Mucosa of gallbladder (tissue), 1 donor: Measurements from ENCODE around the gene CEP95. TPM values are rescaled to one million over a fixed set of nuclear protein-coding genes. Genes with fewer than 3 reads are reported as not detected.
"Not testable (repeated sequence)": the region's sequence is repeated elsewhere in the genome, so short reads cannot be mapped to it uniquely, and the experiment has no call there.

Experiments used
- DNase-seq: peaks from one replicate; pipeline ENCODE4 v3.0.0-alpha.2; 2020; ENCODE audit warnings: low spot score
- total RNA-seq: library from RNA; stranded (reverse); gene quantifications from one replicate; pipeline ENCODE4 v1.2.1, GENCODE V29; 2021
- donor health status: DM: no; HTN: no; CAD: no.

The CEP95 gene
- total RNA-seq, 1 donor from 2014 or later: 29.7 TPM

DNA sequence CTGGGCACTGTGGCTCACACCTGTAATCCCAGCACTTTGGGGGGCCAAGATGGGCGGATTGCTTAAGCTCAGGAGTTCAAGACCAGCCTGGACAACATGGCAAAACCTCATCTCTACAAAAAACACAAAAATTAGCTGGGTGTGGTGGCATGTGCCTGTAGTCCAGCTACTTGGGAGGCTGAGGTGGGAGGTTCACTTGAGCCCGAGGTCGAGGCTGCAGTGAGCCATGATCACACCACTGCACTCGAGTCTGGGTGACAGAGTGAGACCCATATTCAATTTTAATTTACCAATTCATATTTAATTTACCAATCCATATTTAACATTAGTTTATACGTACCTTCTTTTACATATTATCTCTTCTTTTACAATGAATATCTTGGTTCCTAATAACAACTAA, 11.5 kb upstream of the CEP95 start:
- not testable (repeated sequence) for DNase-seq

DNA sequence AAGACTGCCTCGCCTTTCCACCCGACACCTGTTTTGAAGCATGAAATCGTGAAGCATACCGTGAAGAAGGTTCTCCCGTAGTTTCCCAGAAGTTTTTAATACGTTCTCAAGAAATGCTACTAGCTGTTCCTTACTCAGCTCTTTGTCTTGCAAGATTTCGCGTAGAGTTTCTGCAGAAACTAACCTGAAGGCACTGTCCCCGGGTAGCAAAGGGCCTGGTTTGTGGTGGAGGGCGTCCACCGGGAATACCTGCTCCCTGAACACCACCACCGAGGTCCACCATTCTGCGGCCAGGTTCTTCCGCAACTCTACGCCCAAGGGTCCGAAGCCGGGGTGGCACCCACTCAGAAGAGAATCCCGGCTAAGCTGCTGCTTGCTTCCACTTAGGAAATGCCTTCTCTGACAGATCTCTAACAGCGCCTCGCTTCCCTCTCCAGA, 10.4 kb upstream of the CEP95 start:
- DNase-seq: no peak

DNA sequence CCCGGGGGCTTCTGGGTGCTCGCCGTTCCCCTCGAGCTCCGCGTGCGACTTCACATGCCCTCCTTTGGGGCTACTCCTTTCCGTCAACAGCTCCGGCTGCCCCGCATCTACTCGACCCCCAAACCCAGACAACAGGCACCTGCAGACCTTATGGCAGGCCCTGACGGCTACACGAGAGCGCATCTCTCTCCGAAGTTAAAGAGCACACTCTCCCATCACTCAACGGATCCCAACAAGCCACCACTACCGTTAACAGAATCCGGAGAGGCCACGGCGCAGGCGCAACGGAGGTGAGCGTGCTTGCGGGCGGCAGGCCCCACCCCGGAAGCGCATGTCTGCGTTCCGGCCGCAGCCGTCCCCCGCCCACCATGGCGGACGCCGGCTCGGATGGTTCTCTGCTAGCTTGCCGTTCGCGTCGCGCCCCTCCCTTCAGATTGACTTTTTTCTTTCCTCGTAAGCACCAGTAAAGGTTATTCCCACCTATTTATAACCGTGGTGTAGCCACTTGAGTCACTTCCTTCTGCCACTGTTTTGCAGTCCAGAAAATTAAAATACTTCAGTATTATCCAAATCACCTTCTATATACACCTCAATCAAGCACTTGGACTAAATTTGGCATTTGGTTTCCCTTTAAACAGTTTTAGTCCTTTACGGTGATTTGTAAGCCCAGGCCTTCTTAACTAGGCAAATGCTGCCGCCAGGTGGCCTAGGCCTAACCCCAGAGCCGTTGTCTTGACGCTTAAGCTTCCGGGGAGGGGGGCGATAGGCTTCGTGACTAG, 9.8 kb upstream of the CEP95 start, which contains the start of gene POLG2:
Gene POLG2 (minus strand): TSS at position 269 of the 779 bp plus-strand sequence. CDS start 86 bp downstream, at position 183.
- DNase-seq: peak; percentile 93

DNA sequence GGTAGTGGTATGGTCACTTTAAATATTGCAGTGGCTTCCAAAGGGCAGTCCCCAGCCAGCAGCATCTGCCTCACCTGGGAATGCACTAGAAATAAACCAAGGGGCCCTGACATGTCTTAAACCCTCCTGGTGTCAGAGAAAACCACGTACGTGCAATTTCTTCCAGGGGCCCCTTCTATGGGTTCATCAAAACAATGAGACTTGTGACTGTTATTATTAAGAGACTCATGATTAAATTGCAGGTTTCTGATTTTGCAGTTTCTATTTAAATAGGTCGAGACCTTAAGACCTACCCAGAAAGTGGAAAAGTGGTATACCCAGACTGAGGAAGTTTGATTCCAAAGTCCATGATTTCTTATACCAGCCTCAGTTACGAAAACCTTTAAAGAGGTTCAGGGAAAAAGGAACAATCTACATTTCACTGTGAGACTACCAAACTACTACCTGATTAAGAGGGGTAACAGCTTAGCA, 9.2 kb upstream of the CEP95 start:
- DNase-seq: no peak

DNA sequence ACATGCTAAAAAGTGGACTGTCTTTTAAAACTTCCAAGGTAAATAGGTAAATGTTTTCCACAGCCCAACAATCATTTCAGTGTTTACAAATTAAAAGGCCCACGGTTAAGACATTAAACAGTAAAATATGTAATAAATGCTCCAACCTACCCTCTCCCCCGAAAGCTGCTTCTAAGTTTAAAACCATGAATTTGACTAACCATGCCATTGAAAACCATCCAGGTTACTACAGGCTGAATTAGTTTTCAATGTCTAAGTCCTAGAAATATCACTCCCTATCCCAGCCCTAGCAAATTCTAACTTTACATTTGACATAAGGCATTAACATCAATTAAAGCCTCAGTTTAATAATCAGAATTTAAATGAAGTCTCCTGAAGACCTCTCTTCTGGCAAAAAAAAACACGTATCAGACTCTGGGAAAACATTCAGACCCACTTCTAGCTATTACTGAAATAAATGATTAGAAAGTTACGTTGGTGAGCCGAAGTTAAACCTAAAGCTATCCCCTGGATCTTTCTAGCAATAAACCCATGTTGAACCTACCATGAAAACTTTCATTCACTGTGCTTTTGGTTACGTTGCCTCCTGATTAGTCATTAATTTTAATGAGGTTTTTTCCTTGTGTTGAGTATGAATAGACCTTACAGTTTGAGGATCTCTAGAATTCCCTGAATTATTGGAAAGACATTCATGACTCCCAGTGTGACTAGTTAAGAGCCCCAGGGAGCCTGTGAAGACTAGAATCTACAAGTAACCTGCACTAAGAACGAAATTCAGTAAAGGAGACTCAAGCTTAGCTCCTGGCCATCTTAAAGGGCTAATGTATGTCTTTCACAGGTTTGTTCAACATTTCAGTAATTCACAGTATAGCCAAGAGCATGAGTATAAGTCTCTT, 8.2 kb upstream of the CEP95 start:
- DNase-seq: no peak

DNA sequence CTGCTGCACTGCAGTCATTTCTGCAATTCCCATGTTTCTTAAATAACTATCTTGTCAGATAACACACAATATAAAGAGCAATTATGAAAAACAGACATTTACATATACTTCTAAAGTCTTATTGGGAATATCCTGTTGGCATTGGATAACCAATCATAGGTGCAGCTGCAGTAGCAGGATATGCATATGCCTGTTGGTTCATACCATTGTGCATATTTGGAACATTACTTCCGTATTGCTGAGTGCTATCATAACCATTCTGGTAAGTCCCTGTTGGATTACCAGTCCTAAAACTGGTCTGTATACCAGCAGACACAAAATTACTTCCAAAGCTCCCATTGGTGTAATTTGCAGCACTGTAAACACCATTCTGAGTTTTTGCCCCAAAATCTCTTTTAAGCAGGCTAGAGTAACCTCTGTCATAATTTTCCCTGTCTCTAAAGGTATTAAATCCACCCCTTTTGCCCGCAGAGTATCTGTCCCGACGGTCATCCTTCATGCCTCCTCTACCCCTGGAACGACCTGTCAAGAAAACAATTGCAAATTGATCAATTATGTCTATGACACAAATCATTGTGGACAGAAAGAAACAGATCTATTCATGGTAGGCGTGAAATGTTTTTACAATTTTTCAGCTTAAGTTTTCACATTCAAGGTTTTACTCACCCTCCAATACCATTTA, 6.8 kb upstream of the CEP95 start:
- DNase-seq: no peak

DNA sequence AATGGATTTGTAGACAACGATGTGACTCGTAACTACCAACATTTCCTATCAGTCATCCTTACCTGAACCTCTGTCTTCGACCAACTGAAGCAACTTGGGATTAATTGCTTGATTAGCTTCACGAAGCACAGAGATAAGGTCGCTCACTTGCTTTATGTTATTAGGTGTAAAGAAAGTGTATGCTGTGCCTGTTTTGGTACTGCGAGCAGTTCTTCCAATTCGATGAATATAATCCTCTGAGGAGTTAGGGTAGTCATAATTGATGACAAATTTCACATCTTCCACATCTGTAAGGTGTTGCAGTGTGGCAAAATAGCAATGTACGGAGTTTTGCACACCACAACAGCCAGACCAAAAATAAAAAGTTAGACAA, 6.3 kb upstream of the CEP95 start:
- no peak for DNase-seq

DNA sequence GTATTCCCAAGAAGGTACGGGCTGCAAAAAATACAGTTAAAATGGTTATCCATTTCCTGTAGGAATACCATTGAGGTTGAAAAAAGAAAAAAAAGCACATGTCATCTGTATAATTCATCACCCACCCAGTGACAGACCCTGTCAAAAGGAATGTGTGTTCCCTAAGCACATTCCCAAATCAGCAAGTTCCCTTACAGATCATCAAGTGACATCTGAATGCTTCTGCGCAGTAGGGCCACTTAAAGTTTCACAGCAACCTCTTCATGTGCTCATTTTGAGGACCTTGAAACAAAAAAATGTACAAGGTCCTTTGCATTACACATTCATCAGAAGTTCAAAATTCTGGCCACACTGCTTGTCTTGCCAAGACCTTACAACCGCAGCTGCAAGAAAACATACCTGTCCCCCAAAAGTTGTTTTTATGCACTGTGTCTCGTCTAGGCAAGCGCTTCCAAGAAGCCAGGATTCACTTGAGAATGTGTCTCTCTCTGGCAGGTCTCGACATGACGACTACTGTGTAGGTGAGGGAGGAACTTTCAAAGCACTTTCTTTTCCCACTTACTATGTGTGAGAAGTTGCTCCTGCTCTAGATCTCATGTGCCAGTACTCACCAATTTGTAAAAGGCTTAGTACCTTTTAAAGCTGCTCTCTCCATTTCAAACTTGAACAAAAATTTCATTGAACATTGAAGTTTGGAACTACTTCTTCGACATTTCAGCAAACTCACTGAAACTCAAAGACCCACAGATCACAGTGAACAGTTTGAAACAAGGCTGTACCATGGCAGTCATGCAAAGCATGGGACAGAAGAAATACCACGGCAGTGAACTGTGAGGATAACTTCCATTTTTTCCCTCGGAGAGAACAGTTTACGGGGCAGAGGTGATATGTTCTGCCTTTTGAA, 5.7 kb upstream of the CEP95 start:
- no peak for DNase-seq

DNA sequence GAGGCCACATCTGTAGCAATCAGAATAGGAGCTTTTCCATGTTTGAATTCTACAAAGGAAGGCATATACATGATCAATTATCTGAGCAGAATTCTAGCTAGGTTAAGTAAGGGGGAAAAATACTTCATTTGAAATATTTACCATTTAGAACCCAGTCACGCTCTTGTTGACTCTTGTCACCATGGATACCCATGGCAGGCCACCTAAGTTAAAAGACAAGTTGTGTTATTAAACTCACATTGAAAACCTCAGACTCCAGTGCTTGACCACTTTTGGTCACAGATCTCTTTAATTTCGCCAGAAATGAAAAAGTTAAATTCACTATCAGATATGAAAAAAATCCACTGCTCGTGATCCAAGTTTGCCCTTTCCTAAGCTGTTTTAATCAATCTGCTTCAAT, 4.8 kb upstream of the CEP95 start:
- DNase-seq: no peak

DNA sequence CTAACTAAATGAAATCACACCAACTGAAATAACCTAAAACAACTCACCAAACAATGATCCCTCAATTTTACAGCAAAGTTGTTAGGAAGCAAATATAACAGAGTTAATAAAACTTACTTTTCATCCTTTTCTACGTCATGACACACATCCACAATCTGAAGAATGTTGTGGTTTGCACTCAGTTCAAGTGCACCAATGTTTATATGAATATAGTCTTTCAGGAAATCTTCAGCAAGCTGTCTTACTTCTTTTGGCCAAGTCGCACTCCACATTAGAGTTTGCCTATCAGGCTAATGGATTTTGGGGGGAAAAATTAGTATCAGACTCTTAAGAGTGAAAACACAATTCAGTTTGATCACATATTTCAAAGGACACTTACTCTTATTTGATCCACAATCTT, 4.0 kb upstream of the CEP95 start:
- no peak for DNase-seq

DNA sequence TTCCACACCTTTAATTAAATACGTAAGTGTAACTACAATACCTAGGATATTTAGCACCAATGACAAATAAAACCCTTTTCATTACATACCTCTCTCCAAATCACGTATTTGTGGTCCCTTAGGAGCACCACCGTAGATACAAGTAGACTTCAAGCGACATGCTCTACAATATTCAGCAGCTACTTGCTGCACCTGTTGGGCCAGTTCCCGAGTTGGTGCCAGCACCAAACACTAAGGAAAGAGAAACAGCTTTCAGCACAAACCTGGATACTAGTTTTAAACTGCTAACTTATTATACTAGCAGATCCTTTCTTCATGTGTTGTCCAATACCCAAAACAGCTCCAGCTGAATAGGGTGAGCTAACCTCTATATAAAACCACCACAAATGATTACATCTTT, 3.4 kb upstream of the CEP95 start:
- no peak for DNase-seq

DNA sequence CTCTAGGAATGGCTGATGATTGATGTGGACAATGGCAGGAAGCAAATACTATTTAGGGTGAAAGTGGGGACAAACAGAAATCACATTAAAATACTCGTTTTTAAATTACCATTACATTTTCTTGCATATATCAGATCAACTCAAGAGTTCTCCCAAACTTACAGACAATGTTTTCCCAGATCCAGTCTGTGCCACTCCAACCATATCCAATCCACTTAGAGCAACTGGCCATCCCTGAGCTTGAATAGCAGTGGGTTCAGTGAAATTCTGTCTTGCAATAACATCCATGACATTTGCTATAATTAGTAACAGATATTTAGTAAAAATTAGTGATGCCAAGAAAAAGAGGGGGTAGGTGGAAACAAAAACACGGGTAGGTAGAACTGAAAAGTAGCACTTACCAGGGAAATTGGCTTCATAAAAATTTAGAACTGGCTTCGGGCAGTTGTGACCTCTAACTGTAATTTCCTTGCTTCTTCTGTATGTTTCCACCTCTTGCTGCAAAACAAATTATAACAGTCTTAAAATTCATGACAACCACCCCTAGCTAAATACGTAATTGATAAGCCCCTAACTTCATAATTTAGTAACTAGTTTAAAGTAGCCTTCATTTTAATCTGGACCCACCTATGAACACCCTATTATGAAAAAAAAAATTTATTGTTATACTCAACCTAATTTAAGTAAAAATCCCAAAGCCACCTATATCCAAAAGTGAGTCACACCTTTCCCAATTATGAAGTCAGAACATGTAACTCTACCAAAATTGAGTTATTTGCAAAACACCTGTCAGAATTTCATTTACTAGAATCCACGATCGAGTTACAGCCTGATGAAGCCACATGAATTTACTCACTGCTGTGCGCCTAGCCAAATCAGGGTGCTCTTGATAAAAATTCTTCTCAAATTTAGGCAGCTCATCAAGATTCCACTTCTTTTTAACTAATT, 2.7 kb upstream of the CEP95 start:
- DNase-seq: no peak

DNA sequence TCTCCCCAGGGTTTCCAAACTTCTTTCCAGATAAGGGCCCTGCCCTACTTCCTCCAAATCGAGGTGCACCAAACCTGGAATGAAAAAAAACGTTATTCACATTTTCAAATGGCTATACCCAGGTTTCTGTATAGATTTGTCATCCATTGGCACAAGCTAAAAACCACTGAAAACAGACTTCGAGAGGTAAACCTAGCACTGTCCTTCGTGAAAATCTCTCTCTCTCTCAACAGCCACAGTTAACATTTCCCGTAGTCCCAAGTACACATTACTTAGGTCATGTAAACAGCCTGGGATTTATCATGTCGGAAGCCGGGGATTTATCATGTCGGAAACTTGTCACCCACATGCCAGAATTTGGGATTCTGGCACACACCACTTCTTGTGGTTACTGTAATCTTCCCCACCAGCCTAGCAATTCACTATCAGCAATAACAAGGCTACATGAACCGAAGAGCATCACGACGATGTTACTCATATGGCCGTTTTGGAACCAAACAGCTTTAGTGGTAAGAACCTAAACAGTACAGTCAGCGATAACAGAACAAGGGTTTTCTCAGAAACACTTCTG, 1.9 kb upstream of the CEP95 start:
- no peak for DNase-seq

DNA sequence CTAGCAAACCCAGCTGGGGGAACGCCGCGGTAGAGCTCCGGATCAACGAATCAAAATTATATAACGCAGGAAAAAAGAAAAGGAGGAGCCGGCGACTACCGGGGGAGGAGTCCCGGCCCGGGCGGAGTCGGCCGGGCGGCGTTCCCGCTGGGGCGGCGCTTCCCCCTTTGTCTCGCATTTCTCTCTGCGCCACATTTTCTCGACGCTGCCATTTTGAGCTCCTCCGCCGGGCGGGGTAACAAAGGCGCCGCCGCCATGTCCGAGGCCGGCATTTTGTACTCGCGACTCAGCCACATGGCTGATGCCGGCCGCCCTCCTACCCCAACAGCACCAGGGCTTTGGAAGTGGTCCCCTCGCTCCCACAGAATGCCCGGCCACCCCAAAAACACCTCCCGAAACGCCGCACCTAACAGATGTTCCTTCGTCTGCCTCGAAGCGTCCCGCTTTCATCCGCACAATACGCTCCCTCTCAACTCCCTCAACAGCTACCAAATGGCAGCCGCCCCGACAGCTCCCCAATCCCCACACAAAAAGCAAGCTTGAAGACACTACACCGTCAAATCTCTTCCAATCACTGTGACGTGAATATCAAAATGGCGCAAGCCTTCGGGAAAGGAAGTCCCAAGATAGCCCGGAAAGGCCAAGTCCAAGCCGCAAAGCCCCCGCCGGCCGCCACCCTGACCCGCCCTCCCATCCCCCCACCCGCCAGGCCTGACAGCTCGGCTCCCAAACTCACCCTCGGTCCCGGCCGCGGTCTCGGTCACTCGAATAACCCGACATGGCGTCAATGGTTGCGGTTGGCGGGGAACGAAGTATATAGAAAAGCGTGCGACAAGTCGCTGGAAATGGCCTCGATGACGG, 1.2 kb upstream of the CEP95 start:
- peak; percentile 94 for DNase-seq

DNA sequence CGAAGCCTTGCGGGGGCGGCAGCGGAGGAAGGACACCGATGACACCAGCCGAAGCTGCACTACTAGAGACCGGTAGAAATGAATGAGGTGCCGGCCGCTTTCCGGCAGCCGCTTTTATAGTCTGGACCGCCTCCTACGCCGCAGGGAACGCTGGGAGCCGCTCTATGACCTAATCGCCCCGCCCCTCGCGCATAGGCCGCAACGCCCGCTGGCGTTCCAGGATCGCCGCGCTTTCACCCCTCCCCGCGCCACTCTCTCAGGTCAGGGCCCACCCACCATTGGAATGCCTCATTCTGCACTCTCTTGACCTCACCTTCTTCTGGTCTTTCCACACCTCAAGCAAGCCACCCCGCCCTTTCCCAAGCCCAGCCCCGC, 589 bp upstream of the CEP95 start, which contains the start of gene DDX5:
Gene DDX5 (minus strand): TSS at position 89 of the 375 bp plus-strand sequence. CDS start 170 bp downstream, outside the sequence.
- DNase-seq: peak; percentile 98

DNA sequence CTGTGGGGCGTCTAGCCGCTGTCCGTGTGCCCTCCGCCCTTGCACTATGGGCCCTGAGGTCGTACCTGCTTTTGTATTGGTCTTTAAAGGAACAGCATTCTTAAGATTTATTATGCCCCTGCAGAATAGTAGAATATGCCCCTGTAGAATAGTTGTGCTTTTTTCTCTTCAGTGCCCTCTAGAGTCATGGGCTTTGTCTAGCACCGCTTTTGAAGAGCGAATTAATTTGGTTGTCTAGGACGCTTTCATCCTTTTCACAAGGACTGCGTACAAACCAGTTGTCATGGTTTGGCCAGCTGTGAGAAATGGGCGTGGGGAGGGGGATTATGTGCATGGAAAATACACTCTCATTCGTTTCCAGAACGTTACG, 621 bp downstream of the CEP95 start:
- DNase-seq: peak; percentile 33

DNA sequence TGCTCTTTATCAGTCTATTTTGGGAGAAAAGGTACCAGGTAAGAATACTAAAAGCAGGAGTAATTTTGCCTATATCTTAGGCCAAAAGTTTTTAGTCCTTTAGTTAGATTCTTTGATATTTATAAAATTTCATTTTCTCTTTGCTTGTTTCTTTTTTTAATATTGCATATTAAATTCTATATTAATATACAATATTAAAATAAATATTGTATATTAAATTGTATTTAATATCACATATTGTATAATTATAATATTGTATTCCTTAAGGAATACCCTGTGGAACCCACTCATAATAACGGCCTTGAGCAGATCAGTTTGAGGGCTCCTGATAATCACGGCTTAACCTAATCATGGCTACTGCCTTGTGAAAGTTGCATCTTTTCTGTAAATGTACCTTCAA, 1.9 kb downstream of the CEP95 start:
- no peak for DNase-seq

DNA sequence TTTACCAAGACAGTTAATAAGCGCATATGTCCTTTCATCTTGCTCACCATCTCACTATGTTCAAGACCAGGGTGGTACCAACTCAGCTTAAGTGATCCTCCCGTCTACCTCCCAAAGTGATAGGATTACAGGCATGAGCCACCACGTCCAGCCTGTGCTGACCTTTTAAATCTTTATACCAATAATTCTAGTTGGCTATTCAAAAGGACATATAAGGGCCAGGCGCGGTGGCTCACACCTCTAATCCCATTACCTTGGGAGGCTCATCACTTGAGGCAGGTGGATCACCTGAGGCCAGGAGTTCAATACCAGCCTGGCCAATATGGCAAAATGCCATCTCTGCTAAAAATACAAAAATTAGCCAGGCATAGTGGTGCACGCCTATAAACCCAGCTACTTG, 2.4 kb downstream of the CEP95 start:
- no peak for DNase-seq

DNA sequence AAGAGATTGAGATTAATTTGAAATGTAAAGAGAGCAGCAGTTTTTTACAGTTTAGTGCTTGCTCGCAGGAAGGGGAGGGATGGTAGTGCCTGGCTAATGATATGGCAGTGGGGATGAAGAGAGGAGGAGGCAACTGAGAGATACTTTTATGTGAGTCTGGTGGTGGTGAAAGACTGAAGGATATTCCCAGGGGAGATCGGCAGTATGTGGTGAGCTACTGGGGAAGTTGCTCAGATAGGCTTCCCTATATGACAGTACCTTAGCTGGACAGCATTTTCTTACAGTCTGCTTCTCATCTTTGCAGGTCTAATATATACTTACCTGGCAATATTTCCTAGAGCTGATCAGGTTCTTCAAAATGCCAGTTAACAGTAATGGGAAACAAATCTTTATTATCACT, 8.6 kb downstream of the CEP95 start:
- no peak for DNase-seq
